HG02610 (cell line): Measurements from ENCODE around the gene KANSL1.
"Not testable (repeated sequence)": the region's sequence is repeated elsewhere in the genome, so short reads cannot be mapped to it uniquely, and the experiment has no call there.

Experiments
- ATAC-seq: cut with Tn5 transposase; IDR thresholded peaks from one replicate; pipeline ENCODE4 v1.9.1; 2021; ENCODE audit warnings: mild to moderate bottlenecking, moderate library complexity; ENCODE audit not compliant: unreplicated experiment

Gene KANSL1

GRCh38 chr17:46193151-46193625, at the start of gene KANSL1:
Gene KANSL1, minus strand, starts transcription at chr17:46193429. Its CDS starts 21,286 bp downstream, at chr17:46172143.
- peak; percentile 72 for ATAC-seq

- not testable (repeated sequence) for ATAC-seq
Observed at GRCh38 chr17:46231359-46231758, 38.1 kb upstream of the KANSL1 start.

GRCh38 chr17:46225274-46225794, 32.1 kb upstream of the KANSL1 start:
- ATAC-seq, result peak; percentile 100

GRCh38 chr17:46224864-46225263, 31.6 kb upstream of the KANSL1 start:
- peak; percentile 35 for ATAC-seq

- ATAC-seq, result not testable (repeated sequence)
Observed at GRCh38 chr17:46223041-46223440, 29.8 kb upstream of the KANSL1 start.

- ATAC-seq, result no peak
Observed at GRCh38 chr17:46216682-46217081, 23.5 kb upstream of the KANSL1 start.

GRCh38 chr17:46212634-46213435, 19.6 kb upstream of the KANSL1 start:
- no peak for ATAC-seq

- ATAC-seq, result no peak
Observed at GRCh38 chr17:46208997-46209396, 15.8 kb upstream of the KANSL1 start.

- ATAC-seq, result no peak
Observed at GRCh38 chr17:46205975-46206374, 12.7 kb upstream of the KANSL1 start.

- ATAC-seq, result no peak
Observed at GRCh38 chr17:46202424-46202823, 9.2 kb upstream of the KANSL1 start.

- ATAC-seq, result no peak
Observed at GRCh38 chr17:46201491-46201890, 8.3 kb upstream of the KANSL1 start.

GRCh38 chr17:46200197-46200596, 7.0 kb upstream of the KANSL1 start:
- no peak for ATAC-seq

- ATAC-seq, result no peak
Observed at GRCh38 chr17:46199379-46199778, 6.2 kb upstream of the KANSL1 start.

GRCh38 chr17:46198233-46198632, 5.0 kb upstream of the KANSL1 start:
- ATAC-seq, result no peak

- ATAC-seq, result no peak
Observed at GRCh38 chr17:46197530-46197929, 4.3 kb upstream of the KANSL1 start.

GRCh38 chr17:46195939-46196716, 2.9 kb upstream of the KANSL1 start:
- no peak for ATAC-seq

- no peak for ATAC-seq
Observed at GRCh38 chr17:46195217-46195855, 2.1 kb upstream of the KANSL1 start.

- no peak for ATAC-seq
Observed at GRCh38 chr17:46194393-46195216, 1.4 kb upstream of the KANSL1 start.

- ATAC-seq, result peak; percentile 70
Observed at GRCh38 chr17:46193626-46194392, 580 bp upstream of the KANSL1 start.
